ENCODE results near the gene RPL14.

RPL14 gene

DNA sequence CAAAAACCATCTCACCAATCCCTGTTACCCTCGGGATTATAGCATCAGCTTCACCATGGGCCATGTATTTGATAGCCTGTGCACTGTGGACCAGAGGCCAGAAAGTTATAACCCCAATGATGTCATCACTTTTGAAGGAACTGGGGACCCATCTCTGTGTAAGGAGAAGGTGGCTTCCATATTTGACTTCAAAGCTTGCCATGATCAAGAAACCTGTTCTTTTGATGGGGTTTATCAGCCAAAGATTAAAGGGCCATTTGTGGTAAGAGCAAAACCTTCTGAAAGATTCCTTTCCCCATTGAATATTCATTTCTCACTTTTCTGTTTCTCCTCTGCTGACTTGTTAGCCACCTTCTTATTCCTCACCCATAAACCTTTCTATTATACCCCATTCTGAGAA is 34.3 kb upstream of the RPL14 start:
- Histone ChIP-seq H3K27ac (no peak overlapping the region), H2AFZ (no peak overlapping the region), H3K27me3 (ENCODE audit: control insufficient read depth, insufficient read depth, low read length) (no peaks in the 10 kb centered on the region), H3K4me3 (ENCODE audit: low read depth, low read length) (no peak overlapping the region), H3K9ac (no peak overlapping the region), H3K79me2 (no peaks in the 10 kb centered on the region), H3K9me3 (ENCODE audit: control insufficient read depth, low read length) (no peaks in the 10 kb centered on the region), H3K4me1 (no peaks in the 10 kb centered on the region), H3K4me2 (ENCODE audit: low read length) (no peak overlapping the region), H3K36me3 (ENCODE audit: control insufficient read depth, insufficient read depth, low read length) (no peaks in the 10 kb centered on the region)
- TF ChIP-seq, protein P1, sequence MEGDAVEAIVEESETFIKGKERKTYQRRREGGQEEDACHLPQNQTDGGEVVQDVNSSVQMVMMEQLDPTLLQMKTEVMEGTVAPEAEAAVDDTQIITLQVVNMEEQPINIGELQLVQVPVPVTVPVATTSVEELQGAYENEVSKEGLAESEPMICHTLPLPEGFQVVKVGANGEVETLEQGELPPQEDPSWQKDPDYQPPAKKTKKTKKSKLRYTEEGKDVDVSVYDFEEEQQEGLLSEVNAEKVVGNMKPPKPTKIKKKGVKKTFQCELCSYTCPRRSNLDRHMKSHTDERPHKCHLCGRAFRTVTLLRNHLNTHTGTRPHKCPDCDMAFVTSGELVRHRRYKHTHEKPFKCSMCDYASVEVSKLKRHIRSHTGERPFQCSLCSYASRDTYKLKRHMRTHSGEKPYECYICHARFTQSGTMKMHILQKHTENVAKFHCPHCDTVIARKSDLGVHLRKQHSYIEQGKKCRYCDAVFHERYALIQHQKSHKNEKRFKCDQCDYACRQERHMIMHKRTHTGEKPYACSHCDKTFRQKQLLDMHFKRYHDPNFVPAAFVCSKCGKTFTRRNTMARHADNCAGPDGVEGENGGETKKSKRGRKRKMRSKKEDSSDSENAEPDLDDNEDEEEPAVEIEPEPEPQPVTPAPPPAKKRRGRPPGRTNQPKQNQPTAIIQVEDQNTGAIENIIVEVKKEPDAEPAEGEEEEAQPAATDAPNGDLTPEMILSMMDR (IDR thresholded peaks at IDR 0.05), result no peak

DNA sequence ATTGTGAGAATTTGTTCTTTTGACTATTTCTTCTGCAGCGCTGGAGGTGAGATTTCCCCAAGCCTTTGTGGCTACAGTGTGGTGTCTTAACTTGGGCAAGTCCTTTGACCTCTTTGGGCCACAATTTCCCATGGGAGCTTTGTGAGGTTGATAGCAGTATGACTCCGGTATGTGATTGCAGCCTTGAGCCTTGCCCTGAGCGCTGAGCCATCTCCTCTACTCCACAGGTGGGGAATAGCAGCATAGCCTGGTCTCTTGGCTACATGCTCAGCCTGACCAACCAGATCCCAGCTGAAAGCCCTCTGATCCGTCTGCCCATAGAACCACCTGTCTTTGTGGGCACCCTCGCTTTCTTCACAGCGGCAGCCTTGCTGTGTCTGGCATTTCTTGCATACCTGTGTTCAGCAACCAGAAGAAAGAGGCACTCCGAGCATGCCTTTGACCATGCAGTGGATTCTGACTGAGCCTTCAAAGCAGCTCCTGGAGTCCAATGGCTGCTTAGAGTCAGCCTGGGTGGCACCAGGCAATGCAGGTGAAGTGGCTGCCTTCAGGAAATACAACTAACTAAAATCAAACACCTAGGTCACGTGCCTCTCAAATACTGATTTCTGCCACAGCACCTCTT is 30.0 kb upstream of the RPL14 start:
- H3K27me3 ChIP-seq (ENCODE audit: control insufficient read depth, insufficient read depth, low read length), result no peaks in the 10 kb centered on the region
- no peak overlapping the region for H2AFZ ChIP-seq
- no peak overlapping the region for H3K27ac ChIP-seq
- no peaks in the 10 kb centered on the region for H3K9me3 ChIP-seq (ENCODE audit: control insufficient read depth, low read length)
- H3K79me2 ChIP-seq, result peaks cover under 1% of the 10 kb centered on the region
- H3K4me3 ChIP-seq (ENCODE audit: low read depth, low read length), result no peak overlapping the region
- no peaks in the 10 kb centered on the region for H3K36me3 ChIP-seq (ENCODE audit: control insufficient read depth, insufficient read depth, low read length)
- H3K4me2 ChIP-seq (ENCODE audit: low read length), result no peak overlapping the region
- no peak overlapping the region for H3K9ac ChIP-seq
- TF ChIP-seq, protein P1 (IDR thresholded peaks at IDR 0.05), result no peak
- H3K4me1 ChIP-seq, result no peaks in the 10 kb centered on the region

DNA sequence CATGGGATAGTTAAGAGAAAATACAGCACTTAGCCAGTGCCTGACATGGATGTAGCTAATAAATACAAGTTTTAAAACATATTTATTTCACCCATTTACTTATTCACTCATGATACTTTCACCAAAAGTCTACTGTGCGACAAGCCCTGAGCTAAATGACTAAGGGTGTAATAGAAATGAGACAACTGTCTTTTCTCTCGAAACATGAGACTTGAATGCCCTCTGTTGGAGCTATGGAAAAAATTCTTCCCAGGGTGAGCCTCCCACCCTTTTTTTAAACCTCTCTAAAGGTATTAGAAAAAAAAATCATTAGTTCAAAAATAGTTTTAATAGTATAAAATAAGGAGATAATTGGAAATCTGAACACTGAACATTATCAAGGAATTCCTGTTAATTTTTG is 24.3 kb upstream of the RPL14 start:
- TF ChIP-seq, protein P1 (IDR thresholded peaks at IDR 0.05), result no peak
- H3K4me2 ChIP-seq (ENCODE audit: low read length), result no peak overlapping the region
- H2AFZ ChIP-seq, result no peak overlapping the region
- H3K36me3 ChIP-seq (ENCODE audit: control insufficient read depth, insufficient read depth, low read length), result no peaks in the 10 kb centered on the region
- H3K27me3 ChIP-seq (ENCODE audit: control insufficient read depth, insufficient read depth, low read length), result no peaks in the 10 kb centered on the region
- no peaks in the 10 kb centered on the region for H3K4me1 ChIP-seq
- H3K9ac ChIP-seq, result no peak overlapping the region
- no peak overlapping the region for H3K27ac ChIP-seq
- H3K79me2 ChIP-seq, result peaks cover 3% of the 10 kb centered on the region
- H3K4me3 ChIP-seq (ENCODE audit: low read depth, low read length), result no peak overlapping the region
- H3K9me3 ChIP-seq (ENCODE audit: control insufficient read depth, low read length), result no peaks in the 10 kb centered on the region

DNA sequence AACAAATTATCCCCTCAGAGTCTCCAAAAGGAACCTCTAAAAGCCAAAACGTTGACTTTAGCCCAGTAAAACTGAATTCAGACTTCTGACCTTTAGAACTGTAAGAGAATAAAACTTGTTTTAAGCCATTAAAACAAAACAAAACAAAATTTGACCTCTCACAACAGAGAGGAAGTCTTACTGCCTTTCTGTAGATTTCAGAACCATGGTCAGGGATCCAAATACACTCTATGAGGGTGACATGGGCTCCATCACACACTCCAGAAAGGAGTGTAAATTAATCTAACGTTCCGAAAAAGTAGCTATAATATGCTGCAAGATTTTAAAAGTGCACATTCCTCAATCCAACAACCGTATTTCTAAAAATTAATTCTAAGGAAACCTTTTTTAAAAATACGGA is 19.2 kb upstream of the RPL14 start:
- Histone ChIP-seq H3K9ac (no peak overlapping the region), H3K27me3 (ENCODE audit: control insufficient read depth, insufficient read depth, low read length) (no peaks in the 10 kb centered on the region), H3K9me3 (ENCODE audit: control insufficient read depth, low read length) (no peaks in the 10 kb centered on the region), H3K4me2 (ENCODE audit: low read length) (no peak overlapping the region), H3K4me3 (ENCODE audit: low read depth, low read length) (no peak overlapping the region), H2AFZ (no peak overlapping the region), H3K79me2 (no peaks in the 10 kb centered on the region), H3K36me3 (ENCODE audit: control insufficient read depth, insufficient read depth, low read length) (no peaks in the 10 kb centered on the region), H3K27ac (no peak overlapping the region), H3K4me1 (no peaks in the 10 kb centered on the region)
- TF ChIP-seq, protein P1 (IDR thresholded peaks at IDR 0.05), result no peak

DNA sequence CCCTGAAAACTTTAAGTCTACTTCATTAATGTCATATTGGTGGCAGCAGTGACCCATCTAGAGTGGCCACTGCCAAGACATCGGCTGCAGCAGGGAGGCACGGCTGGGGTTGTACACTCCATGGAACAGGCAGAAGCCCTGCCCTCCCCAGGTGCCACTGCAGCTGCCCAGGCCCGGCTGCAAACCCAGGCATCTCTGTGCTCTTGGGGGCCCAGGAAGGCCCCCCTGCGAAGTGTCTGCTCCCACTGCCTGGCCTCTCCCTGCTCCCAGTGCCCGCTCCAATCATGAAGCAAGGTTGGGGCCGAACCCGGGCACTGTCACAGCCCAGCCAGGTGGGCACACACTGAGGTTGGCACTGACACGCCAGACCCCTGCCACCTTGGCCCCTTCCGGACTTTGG is 12.1 kb upstream of the RPL14 start:
- Histone ChIP-seq H3K9me3 (ENCODE audit: control insufficient read depth, low read length) (no peaks in the 10 kb centered on the region), H3K36me3 (ENCODE audit: control insufficient read depth, insufficient read depth, low read length) (no peaks in the 10 kb centered on the region), H3K79me2 (no peaks in the 10 kb centered on the region), H3K4me1 (no peaks in the 10 kb centered on the region), H3K4me3 (ENCODE audit: low read depth, low read length) (no peak overlapping the region), H3K4me2 (ENCODE audit: low read length) (no peak overlapping the region), H3K27me3 (ENCODE audit: control insufficient read depth, insufficient read depth, low read length) (no peaks in the 10 kb centered on the region), H2AFZ (no peak overlapping the region), H3K9ac (no peak overlapping the region), H3K27ac (no peak overlapping the region)
- TF ChIP-seq, protein P1 (IDR thresholded peaks at IDR 0.05), result no peak

Data from parathyroid adenoma (tissue), 2 donors.